HL-60/S4 (cell line): Measurements from ENCODE around the gene CARD9.
"Not testable (repeated sequence)": the region's sequence is repeated elsewhere in the genome, so short reads cannot be mapped to it uniquely, and the experiment has no call there.

Experiments used
- in situ Hi-C: fragments of 300-500 bp; cut with MboI; formaldehyde crosslinking; loops from 2 replicates; pipeline ENCODE4 v1.14.3; 2022; ENCODE audit warnings: low sequenced_read_pairs

The CARD9 gene

DNA sequence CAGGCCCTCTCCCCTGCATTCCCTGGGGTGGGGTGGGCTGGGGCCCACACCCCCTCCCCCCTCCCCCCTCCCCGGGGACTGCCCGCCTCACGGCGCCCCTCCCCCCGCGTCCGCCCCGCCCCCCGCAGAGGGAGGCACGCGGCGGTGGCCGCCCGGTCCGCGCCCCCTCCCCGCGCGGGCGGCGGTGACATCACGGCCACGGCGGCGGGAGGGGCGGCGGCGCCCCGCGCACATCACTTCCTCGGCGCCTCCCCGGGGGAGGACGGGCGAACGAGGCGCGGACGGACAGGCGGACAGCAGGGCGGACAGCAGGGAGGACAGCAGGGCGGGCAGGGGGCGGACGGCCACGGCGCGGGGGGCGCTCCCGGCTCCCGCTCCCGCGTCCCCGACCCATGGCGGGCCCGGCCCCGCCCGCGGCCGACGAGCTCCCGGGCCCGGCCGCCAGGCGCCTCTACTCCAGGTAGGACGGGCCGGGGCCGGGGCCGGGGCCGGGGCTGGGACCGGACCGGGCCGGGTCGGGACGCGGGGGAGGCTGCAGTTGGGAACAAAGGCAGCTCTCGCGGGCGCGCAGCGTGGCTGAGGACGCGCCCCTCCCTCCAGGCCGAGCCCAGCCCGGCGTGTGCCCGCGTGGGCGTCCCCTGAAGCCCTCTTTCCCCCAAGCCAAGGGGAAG is 46.0 kb downstream of the CARD9 start, which contains the start of gene GPSM1:
GPSM1 (plus strand) TSS at position 236 of the 671 bp plus-strand sequence; CDS start at position 393, 157 bp downstream.
- in situ Hi-C loops: loop anchor here (25.0 kb wide), 1 partner anchor 310 kb away; no protein-coding TSS in a partner anchor

DNA sequence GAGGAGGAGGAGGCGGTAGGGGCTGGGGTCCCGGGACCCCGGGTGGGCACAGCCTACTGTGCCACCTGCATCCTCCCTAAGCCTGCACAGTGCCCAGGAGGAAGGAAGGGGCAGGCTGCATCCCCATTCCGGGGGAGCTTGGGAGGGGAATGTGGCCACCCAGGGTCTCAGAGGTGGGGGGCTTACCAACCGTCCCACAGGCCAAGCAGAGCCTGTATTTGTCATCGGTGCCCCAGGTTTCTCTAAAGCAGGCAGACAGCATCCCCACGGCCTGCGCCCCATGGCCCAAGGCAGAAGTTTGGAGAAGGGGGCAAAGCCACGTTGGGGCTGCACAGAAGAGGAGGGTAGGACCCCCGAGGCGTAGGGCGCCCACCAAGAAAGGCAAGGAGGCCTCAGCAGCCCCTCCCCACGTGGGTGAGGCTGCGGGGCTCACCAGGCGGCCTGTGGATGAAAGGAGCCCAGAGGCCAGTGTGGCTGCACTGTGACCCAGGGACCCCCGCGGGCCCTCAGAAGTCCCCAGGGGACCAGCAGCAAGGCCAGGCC is 46.6 kb downstream of the CARD9 start:
- in situ Hi-C loops: loop anchor here (25.0 kb wide), 1 partner anchor 310 kb away; no protein-coding TSS in a partner anchor

DNA sequence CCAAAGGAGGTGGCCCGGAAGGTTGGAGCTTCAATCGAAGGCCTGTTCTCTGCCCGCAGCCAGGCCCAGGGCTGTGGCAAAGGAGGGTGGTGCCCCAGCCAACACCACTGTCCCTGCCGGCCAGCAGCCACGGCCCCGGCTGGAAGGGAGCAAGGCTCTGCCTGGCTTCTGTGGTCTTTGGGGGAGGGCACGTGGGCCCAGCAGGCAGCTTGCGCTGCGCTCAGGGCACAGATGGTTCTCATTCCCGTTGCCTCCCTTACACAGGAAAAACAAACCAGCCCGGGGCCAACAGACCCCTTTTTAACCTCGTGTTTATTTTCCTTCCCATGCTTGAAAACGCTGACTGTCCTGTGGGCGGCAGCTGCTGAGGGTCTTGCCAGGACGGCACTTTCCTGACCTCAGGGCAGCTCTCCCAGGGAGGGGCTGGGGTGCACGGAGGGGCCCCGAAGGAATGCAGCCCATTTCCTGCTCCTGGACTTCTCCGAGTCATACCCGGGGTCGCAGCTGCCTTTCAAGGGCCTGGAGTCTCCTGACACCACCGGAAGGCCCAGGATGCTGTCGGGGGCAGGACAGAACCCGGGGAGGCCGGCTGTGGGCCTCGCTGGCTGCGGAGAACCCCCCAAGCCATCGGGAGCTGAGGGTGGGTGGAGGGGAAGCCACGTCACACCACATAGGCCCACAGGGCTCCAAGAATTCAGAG is 47.3 kb downstream of the CARD9 start:
- in situ Hi-C loops: loop anchor here (25.0 kb wide), 1 partner anchor 311 kb away; no protein-coding TSS in a partner anchor

DNA sequence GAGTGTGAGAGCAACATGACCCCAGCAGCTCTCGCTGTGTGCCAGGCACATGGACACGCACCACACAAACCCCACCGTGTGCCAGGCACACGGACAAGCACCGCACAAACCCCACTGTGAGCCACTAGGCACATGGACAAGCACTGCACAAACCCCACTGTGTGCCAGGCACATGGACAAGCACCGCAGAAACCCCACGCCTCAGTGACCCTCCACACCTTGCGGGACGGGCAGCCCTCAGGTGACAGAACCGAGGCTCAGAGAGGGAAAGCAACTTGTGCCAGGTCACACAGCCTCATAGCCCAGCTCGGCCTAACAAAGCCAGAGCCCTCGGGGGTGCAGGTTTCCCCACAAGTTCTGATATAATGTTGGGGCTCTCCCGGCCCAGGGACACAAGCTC is 48.1 kb downstream of the CARD9 start:
- in situ Hi-C loops: loop anchor here (25.0 kb wide), 1 partner anchor 312 kb away; no protein-coding TSS in a partner anchor

DNA sequence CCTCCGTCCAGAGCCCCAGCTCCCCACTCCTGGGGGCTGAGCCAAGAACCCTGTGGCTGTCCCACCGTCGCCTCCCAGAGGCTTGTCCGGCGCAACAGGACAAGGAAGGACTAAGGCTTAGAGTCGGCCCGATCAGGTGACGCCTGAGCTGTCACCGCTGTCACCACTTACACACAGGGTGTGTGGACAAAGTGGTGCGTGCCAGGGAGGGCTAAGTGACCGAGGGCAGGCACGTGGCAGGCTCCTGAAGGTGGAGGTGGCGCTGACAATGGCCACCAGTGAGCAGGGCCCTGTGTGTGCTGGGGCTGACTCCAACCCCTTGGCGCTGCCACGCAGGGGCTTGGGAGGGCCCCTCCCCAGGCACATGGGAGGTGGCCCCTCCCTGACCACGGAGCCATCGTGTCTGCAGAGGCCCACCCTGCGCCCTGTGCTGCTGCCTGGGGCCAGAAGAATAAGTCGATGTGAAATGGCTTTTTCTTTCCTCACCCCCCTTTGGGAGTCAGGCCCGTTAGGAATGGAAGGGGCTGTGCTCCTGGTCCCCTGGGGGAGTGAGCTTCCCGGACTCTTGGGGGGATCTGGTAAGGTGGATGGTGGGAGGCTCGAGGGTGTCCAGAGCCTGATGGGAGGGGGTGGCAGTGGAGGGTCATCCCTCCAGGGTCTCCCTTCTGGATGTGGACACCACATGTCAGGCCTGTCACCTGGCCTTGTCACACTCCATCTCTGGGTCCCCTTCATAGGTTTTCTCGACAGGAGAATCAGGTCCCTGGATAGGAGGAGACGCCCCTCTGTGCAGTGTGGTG is 48.8 kb downstream of the CARD9 start:
- in situ Hi-C loops: loop anchor here (25.0 kb wide), 1 partner anchor 313 kb away; no protein-coding TSS in a partner anchor

DNA sequence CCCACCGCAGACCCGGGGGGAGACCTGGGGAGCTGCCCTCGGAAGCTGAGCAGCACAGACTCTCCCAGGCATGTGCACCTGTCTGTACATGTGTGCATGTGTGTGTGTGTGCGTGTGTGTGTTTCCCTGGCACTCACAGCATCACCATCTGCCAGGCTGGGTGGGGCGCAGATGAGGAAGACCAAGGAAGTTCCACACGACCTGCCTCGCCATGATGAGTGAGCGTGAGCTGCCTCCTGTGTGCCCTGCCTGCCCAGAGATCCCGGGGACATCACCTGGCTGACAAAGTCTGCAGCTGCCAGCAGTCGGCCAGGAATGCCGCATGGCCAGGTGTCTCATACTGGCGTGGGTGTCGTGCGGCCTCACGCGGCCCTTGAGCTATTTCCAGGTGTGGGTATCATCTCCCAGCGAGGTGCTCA is 50.1 kb downstream of the CARD9 start:
- in situ Hi-C loops: no loop called here

DNA sequence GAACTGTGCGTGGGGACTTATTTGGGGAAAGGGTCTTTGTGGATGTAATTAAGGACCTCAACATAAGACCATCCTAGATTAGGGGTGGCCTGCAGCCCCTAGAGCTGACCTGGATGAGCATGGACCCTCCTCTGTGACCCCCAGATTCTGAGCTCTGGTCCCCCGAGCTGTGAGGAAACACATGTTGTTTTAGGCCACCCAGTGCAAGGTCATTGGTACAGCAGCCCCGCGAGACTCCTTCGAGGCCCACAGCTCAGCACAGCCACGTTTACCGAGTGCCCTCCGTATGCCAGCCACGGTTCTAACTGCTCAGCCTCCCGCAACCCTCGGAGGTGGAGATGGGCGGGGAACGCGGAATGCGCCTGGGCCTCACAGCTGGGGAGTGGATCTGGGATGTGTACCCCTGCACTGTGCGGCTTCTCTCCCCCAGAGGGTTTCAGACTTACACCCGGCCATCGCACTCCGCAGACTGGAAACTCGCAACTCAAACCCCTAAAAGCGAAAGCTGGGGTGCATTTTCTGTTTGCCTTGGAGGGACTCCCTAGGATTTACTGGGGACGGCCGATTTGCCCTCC is 50.6 kb downstream of the CARD9 start:
- in situ Hi-C loops: no loop called here

DNA sequence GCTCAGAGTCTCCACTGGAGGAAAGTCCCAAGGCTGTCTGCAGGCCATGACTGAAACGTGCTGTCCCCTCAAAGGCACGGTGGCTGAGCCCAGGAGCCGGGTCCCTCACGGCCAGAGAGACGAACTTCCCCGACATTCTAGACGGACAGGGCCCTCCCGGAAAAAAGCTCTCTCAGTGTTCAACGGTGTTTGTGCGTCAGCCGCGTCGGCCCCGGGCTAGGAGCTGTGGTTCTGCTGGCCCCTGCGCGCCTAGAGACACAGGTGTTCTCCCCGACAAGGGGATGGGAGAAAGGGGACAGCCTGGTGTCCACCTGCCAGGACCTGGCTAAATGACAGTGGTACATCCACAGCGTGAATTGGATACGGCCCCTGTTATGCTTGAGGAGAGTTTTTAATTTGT is 51.9 kb downstream of the CARD9 start:
- in situ Hi-C loops: no loop called here

DNA sequence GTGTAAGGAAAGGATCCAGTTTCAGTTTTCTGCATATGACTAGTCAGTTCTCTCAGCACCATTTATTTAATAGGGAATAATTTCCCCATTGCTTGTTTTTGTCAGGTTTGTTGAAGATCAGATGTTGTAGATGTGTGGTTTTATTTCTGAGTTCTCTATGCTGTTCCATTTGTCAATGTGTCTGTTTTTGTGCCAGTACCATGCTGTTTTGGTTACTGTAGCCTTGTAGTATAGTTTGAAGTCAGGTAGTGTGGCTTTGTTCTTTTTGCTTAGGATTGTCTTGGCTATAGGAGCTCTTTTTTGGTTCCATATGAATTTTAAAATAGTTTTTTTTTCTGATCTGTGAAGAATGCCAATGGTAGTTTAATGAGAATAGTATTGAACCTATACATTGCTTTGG is 52.5 kb downstream of the CARD9 start:
- in situ Hi-C loops: not testable (repeated sequence)

DNA sequence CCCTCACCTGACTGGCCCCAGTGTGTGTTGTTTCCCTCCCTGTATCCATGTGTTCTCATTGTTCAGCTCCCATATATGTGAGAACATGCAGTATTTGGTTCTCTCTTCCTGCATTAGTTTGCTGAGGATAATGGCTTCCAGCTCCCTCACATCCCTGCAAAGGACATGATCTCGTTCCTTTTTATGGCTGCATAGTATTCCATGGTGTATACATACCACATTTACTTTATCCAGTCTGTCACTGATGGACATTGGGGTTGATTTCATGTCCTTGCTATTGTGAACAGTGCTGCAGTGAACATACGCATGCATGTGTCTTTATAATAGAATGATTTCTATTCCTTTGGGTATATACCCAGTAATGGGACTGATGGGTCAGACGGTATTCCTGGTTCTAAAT is 53.5 kb downstream of the CARD9 start:
- in situ Hi-C loops: not testable (repeated sequence)

DNA sequence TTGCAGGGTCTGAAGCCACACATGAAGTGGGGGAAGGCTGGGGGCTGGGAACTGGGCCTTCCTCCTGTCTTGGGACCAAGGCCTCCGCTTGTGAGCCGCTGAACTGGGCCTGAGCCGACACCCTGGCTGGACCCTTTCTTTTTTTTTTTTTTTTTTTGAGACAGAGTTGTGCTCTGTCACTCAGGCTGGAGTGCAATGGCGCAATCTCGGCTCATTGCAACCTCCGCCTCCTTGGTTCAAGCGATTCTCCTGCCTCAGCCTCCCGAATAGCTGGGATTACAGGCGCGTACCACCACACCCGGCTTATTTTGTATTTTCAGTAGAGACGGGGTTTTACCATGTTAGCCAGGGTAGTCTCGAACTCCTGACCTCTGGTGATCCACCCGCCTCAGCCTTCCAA is 54.2 kb downstream of the CARD9 start:
- in situ Hi-C loops: not testable (repeated sequence)

DNA sequence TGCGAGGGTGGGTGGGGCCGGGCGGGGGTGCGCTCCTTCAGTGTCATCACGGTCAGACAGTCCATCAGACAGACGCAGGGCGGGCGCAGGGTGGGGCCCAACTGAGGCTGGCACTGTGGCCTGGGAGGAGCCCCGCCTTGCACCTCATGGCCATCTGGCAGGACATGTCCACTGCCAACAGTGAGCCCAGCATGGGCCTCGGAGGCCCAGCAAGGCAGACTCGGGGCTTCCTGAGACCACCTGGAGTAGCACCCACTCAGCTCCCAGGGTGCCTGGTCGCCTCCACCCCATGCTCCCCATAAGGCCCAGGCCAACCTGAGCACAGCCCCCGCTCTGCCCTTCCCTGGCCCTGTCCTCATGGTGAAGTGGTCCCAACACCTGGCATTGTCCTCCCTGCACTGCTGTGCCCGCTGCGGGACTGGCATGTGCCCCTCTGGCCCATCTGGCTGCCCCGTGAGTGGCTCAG is 54.7 kb downstream of the CARD9 start:
- in situ Hi-C loops: no loop called here

DNA sequence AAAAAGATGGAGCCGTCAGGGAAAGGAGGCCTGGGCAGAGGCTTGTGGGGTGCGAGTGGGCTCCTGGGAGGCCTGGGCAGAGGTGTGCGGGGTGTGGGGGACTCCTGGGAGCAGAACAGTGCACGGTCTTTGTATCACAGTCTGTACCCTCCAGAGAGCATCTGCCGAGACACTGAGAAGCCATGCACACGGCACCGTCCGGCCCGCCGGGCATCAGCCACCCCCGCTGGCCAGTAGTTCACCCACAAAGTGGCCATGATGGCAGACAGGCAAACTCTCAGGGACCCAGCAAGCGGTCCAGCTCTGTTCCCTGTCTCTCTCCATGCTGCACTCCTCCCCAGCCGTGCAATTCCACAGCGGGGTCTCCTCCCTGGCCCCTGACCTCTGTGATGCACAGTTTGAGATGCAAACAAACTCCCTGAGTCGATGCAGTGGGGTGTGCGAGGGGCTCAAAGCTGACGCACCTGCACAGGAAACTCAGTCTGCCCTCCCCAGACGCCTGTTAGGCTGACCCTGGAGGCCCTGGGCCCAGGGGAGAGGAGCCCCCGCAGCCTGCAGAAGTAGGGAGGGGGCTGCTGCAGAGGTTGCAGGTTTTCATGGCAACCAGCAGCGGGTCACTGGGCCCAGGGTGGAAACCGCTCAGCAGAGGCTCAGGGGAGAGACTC is 55.2 kb downstream of the CARD9 start:
- in situ Hi-C loops: no loop called here

DNA sequence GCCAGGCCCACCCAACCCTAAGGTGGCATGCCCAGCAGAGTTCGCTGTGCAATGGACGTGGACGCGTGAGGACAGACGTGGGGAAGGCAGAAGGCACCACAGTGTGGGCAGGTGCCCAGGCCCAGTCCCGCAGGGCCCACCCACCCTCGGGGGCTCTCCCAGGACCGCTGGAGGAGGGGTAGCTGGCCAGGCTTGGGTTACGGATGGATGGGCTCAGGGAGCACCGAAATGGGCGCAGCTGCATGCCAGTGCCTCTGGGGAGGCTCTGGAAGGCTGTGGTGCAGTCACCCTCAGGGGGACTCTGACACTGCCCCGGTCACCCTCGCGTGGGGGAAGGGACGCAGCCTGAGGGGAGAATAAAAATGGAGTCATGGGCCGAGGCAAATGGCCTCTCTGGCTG is 55.8 kb downstream of the CARD9 start:
- in situ Hi-C loops: no loop called here

DNA sequence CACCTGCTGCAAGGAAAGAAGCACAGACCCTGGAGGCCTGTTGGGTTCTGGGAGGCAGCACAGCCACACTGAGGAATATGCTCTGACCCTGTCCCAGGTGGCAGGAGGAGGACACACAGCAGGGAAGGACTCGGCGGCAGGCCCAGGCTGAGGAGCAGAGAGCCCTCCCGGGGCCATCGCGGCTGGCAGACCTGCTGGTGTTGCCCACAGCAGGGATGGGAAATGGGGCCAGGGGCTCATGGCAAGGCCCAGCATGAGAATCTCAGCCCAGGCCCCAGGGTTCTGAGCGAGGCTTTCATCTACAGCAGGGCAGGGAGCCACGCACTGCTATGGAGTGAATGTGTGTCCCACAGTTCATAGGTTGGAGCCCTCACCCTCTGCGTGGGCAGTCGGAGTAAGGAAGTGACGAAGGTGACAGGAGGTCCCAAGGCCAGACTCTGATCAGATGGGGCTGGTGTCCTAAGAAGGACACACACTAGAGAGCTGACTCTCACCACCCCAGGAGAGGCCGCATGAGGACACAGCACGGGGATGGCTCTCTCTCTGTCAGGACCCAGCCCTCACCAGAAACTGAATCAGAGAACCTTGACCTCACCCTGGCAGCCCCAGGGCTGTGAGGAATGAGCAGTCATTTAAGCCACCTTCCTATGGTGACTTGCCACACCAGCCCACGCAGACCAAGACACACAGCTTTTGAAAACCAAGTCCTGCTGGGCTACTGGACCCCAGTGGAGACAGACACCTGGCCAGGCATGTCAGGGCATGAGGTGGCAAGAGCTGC is 56.4 kb downstream of the CARD9 start:
- in situ Hi-C loops: no loop called here

DNA sequence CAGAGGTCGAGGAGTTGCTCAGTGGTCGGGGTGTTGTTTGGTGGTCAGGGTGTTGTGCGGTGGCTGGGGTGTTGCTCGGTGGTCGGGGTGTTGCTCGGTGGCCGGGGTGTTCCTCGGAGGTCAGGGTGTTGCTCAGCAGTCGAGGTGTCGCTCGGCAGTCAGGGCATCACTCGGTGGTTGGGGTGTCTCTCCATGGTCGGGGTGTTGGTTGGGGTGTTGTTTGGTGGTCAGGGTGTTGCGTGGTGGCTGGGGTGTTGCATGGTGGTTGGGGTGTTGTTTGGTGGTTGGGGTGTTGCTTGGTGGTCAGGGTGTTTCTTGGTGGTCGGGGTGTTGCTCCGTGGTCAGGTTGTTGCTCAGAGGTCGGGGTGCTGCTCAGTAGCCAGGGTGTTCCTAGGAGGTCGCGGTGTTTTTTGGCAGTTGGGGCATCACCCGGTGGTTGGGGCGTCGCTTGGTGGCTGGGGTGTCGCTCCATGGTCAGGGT is 57.2 kb downstream of the CARD9 start:
- in situ Hi-C loops: no loop called here

DNA sequence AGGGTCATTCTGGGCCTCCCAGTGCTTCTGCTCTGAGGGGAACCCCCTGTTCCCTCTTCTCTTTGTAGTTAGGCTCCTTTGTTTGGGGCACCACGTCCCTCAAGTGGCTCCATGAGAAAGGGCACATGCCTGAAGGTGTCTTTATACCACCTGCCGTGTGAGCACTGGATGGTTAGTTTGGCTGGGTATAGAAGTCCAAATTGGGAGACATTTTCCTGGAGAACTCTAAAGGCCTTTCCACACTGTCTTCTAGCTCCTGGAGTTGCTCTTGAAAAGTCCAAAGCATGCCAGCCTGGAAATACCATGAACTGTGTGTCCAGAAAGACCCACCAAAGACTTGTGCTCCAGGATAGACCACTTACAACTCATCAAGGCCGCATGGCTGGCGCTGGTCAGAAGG is 58.5 kb downstream of the CARD9 start:
- in situ Hi-C loops: no loop called here

DNA sequence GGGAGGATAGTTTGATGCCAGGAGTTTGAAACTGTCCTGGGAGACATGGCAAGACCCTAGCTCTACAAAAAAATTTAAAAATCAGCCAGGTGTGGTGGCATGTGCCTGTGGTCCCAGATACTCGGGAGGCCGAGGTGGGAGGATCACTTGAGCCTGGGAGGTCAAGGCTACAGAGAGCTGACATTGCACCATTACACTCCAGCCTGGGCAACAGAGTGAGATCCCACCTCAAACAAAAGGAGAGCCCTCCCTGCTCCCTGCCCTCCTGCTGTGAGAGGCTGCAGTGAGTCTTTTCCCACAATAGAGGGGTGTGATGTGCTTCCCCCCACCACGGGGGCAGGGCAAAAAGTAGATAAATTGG is 59.4 kb downstream of the CARD9 start:
- in situ Hi-C loops: no loop called here
